Mesendoderm (in vitro differentiated cells): Measurements from ENCODE around the gene MAPRE2.

Experiments used
- DNase-seq: peaks from one replicate; pipeline ENCODE4 v3.0.0; 2013
- H2AK5ac ChIP-seq: 2 replicates; pipeline ENCODE4 v1.6.1; 2013; ENCODE audit warnings: low read length, inconsistent platforms
- H2BK120ac ChIP-seq: 2 replicates; pipeline ENCODE4 v1.6.1; 2013; ENCODE audit warnings: low read depth, mild to moderate bottlenecking, low read length, moderate library complexity, mixed read lengths
- H2BK15ac ChIP-seq: replicated peaks from 2 replicates; pipeline ENCODE4 v1.6.1; 2013; ENCODE audit warnings: low read depth, mild to moderate bottlenecking, moderate library complexity
- H2BK5ac ChIP-seq: 2 replicates; pipeline ENCODE4 v1.6.1; 2013; ENCODE audit warnings: low read length, inconsistent platforms
- H3K18ac ChIP-seq: 2 replicates; pipeline ENCODE4 v1.6.1; 2013; ENCODE audit warnings: mild to moderate bottlenecking, low read length, mixed read lengths
- H3K23ac ChIP-seq: one replicate; pipeline ENCODE4 v1.6.1; 2013; ENCODE audit warnings: low read length
- H3K27ac ChIP-seq: 2 replicates; pipeline ENCODE4 v1.5.1; 2013; ENCODE audit warnings: low read depth, mild to moderate bottlenecking, inconsistent platforms, low read length, moderate library complexity
- H3K27me3 ChIP-seq: 2 replicates; pipeline ENCODE4 v1.6.1; 2013; ENCODE audit warnings: low read length, control low read depth, mild to moderate bottlenecking, inconsistent platforms; ENCODE audit not compliant: insufficient read depth, poor library complexity
- H3K36me3 ChIP-seq: 2 replicates; pipeline ENCODE4 v1.6.1; 2013; ENCODE audit warnings: low read length, inconsistent platforms; ENCODE audit not compliant: control insufficient read depth, insufficient read depth
- H3K4ac ChIP-seq: one replicate; pipeline ENCODE4 v1.6.1; 2013; ENCODE audit warnings: low read depth, mild to moderate bottlenecking, low read length, moderate library complexity
- H3K4me1 ChIP-seq: 2 replicates; pipeline ENCODE4 v1.6.1; 2013; ENCODE audit warnings: low read depth, low read length, inconsistent platforms; ENCODE audit not compliant: control insufficient read depth
- H3K4me2 ChIP-seq: 2 replicates; pipeline ENCODE4 v1.6.1; 2013; ENCODE audit warnings: low read length
- H3K4me3 ChIP-seq: 2 replicates; pipeline ENCODE4 v1.5.1; 2013; ENCODE audit warnings: mild to moderate bottlenecking, low read length
- H3K56ac ChIP-seq: one replicate; pipeline ENCODE4 v1.6.1; 2013; ENCODE audit warnings: low read length
- H3K79me1 ChIP-seq: 2 replicates; pipeline ENCODE4 v1.6.1; 2013; ENCODE audit warnings: low read length, inconsistent platforms
- H3K79me2 ChIP-seq: 2 replicates; pipeline ENCODE4 v1.6.1; 2013; ENCODE audit warnings: mild to moderate bottlenecking, low read length; ENCODE audit not compliant: control insufficient read depth, insufficient read depth
- H3K9ac ChIP-seq: 2 replicates; pipeline ENCODE4 v1.6.1; 2013; ENCODE audit warnings: low read length, inconsistent platforms
- H4K5ac ChIP-seq: one replicate; pipeline ENCODE4 v1.6.1; 2013; ENCODE audit warnings: low read length
- H4K8ac ChIP-seq: one replicate; pipeline ENCODE4 v1.6.1; 2013; ENCODE audit warnings: low read depth, mild to moderate bottlenecking, control low read depth, low read length, moderate library complexity
- WGBS: extraction: QIAGEN DNeasy Blood & Tissue Kit; methylation state at CpG from one replicate; pipeline ENCODE4 v1.1.7; 2013; ENCODE audit warnings: low lambda C conversion rate, missing lambda C conversion rate; ENCODE audit not compliant: insufficient coverage; ENCODE audit errors: extremely low coverage; 5-methylcytosine and 5-hydroxymethylcytosine counted together

The MAPRE2 gene

GRCh38 chr18:35089382-35089781, 48.2 kb downstream of the MAPRE2 start:
- H2AK5ac ChIP-seq: no peak overlapping the region
- no peak for DNase-seq
- H3K9ac ChIP-seq: no peak overlapping the region
- no peak overlapping the region for H3K4me3 ChIP-seq
- H3K79me2 ChIP-seq: no peaks in the 10 kb centered on the region
- no peaks in the 10 kb centered on the region for H3K4me1 ChIP-seq
- H3K4me2 ChIP-seq: no peak overlapping the region
- WGBS: no CpG with 5 or more reads among the region's 1 CpG
- H3K4ac ChIP-seq: no peak overlapping the region
- no peak overlapping the region for H2BK5ac ChIP-seq
- H3K56ac ChIP-seq: no peak overlapping the region
- no peak overlapping the region for H3K18ac ChIP-seq
- no peak overlapping the region for H4K5ac ChIP-seq
- no peak overlapping the region for H3K27ac ChIP-seq
- H3K79me1 ChIP-seq: no peaks in the 10 kb centered on the region
- H4K8ac ChIP-seq: no peak overlapping the region
- no peak overlapping the region for H3K23ac ChIP-seq
- H2BK120ac ChIP-seq: no peak overlapping the region
- H3K27me3 ChIP-seq: no peaks in the 10 kb centered on the region
- H3K36me3 ChIP-seq: no peaks in the 10 kb centered on the region
- H2BK15ac ChIP-seq: no peak overlapping the region

DNA sequence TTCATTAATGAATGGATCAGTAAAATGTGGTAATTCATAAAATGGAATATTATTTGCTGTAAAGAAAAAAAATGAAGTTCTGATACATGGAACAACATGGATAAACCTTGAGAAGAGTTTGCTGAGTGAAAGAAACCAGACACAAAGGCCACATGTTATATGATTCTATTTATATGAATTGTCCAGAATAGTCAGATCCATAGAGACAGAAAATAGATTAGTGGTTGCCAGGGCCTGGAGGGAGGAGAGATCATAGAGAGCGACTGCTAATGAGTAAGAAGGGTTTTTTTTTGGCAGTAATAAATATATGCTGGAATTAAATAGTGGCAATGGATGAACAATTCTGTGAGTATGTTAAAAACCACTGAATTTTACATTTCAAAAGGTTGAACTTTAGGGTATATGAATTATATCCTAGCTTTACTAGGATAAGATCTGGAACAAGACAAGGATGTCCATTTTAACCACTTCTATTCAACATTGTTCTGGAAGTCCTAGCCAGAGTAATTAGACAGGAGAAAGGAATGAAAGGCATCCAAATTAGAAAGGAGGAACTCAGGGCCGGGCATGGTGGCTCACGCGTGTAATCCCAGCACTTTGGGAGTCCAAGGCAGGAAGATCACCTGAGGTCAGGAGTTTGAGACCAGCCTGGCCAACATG, 48.8 kb downstream of the MAPRE2 start:
- no peaks in the 10 kb centered on the region for H3K36me3 ChIP-seq
- no CpG with 5 or more reads among the region's 4 CpGs for WGBS
- no peak overlapping the region for H2BK5ac ChIP-seq
- no peak overlapping the region for H3K4ac ChIP-seq
- no peak overlapping the region for H4K8ac ChIP-seq
- no peak overlapping the region for H4K5ac ChIP-seq
- H3K23ac ChIP-seq: no peak overlapping the region
- no peaks in the 10 kb centered on the region for H3K4me1 ChIP-seq
- H3K4me2 ChIP-seq: no peak overlapping the region
- no peaks in the 10 kb centered on the region for H3K27me3 ChIP-seq
- H2BK15ac ChIP-seq: no peak overlapping the region
- H3K79me2 ChIP-seq: no peaks in the 10 kb centered on the region
- H3K9ac ChIP-seq: no peak overlapping the region
- no peak overlapping the region for H3K18ac ChIP-seq
- no peak overlapping the region for H3K4me3 ChIP-seq
- peak; percentile 4 for DNase-seq
- H2AK5ac ChIP-seq: no peak overlapping the region
- no peak overlapping the region for H3K56ac ChIP-seq
- H2BK120ac ChIP-seq: no peak overlapping the region
- no peaks in the 10 kb centered on the region for H3K79me1 ChIP-seq
- no peak overlapping the region for H3K27ac ChIP-seq

DNA sequence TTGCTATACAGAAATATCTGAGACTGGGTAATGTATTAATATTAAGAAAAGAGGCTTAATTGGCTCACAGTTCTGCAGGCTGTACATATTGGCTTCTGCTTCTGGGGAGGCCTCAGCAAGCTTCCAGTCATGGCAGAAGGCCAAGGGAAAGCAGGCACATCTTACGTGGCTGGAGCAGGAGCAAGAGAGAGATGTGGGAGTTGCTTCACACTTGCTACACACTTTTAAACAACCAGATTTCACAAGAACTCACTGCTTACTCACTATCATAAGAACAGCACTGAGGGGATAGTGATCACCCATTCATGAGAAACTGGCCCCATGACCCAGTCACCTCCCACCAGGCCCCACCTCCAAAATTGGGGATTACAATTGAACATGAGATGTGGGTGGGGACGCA, 50.6 kb downstream of the MAPRE2 start:
- no peak overlapping the region for H2BK120ac ChIP-seq
- H3K18ac ChIP-seq: no peak overlapping the region
- H2AK5ac ChIP-seq: no peak overlapping the region
- H4K5ac ChIP-seq: no peak overlapping the region
- no peak for DNase-seq
- H3K79me2 ChIP-seq: no peaks in the 10 kb centered on the region
- no peak overlapping the region for H2BK5ac ChIP-seq
- H3K23ac ChIP-seq: no peak overlapping the region
- no peak overlapping the region for H3K27ac ChIP-seq
- H3K4me3 ChIP-seq: no peak overlapping the region
- no peaks in the 10 kb centered on the region for H3K36me3 ChIP-seq
- no peak overlapping the region for H3K4me2 ChIP-seq
- H3K4ac ChIP-seq: no peak overlapping the region
- H2BK15ac ChIP-seq: no peak overlapping the region
- H3K4me1 ChIP-seq: no peaks in the 10 kb centered on the region
- no peak overlapping the region for H4K8ac ChIP-seq
- WGBS: no CpG with 5 or more reads among the region's 2 CpGs
- no peaks in the 10 kb centered on the region for H3K79me1 ChIP-seq
- H3K56ac ChIP-seq: no peak overlapping the region
- no peak overlapping the region for H3K9ac ChIP-seq
- H3K27me3 ChIP-seq: no peaks in the 10 kb centered on the region

DNA sequence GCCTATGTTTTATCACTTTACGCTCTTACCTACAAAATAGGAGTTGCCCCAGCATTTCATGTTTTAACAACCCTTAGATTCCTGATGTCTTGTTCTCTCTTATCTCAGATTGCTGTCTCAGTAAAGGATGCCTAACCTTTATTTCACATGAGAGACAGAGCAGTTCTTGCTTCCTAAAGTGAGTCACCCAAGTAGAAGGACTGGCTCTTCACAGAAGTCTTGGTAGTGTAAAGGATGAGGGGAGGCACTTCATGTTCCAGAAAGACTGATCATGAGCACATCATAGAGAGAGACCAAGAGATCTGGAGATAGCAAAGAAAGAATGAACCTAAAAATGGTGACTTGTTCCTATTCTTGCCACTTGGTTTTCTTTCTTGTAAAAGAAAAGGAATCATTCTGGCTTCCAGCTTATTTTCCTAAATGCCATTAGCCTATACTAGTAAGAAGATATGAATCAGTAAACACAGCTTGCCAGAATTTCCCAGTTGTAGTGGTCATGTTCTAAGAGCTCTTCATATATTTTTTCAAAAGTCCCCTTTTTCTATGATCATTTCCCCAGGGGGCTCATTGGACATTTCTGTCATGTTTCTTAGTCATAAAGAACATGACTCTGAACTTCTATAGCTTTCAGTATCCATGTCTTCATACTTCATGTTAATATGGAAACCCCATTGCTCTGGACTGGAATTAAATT, 54.9 kb downstream of the MAPRE2 start:
- Histone ChIP-seq H3K4ac (no peak overlapping the region), H2AK5ac (no peak overlapping the region), H2BK5ac (no peak overlapping the region)

GRCh38 chr18:35096677-35097011, 55.4 kb downstream of the MAPRE2 start:
- Histone ChIP-seq H3K23ac (no peak overlapping the region), H2BK15ac (no peak overlapping the region), H3K79me2 (no peaks in the 10 kb centered on the region), H4K5ac (no peak overlapping the region), H2AK5ac (no peak overlapping the region), H3K4me3 (no peak overlapping the region), H3K9ac (no peak overlapping the region), H3K18ac (no peak overlapping the region), H3K4ac (no peak overlapping the region), H3K4me1 (no peaks in the 10 kb centered on the region), H4K8ac (no peak overlapping the region), H3K36me3 (no peaks in the 10 kb centered on the region), H2BK120ac (no peak overlapping the region), H3K4me2 (no peak overlapping the region), H3K56ac (no peak overlapping the region), H3K79me1 (no peaks in the 10 kb centered on the region), H2BK5ac (no peak overlapping the region), H3K27me3 (no peaks in the 10 kb centered on the region), H3K27ac (no peak overlapping the region)
- DNase-seq: no peak

More for the DNA sequence above, 54.9 kb downstream of the MAPRE2 start:
- WGBS: no CpG with 5 or more reads among the region's 1 CpG
- no peak overlapping the region for H4K8ac ChIP-seq
- no peak overlapping the region for H3K27ac ChIP-seq
- H3K9ac ChIP-seq: no peak overlapping the region
- no peaks in the 10 kb centered on the region for H3K27me3 ChIP-seq
- H3K4me3 ChIP-seq: no peak overlapping the region
- H3K18ac ChIP-seq: no peak overlapping the region
- H3K36me3 ChIP-seq: no peaks in the 10 kb centered on the region
- H4K5ac ChIP-seq: no peak overlapping the region
- H3K23ac ChIP-seq: no peak overlapping the region
- H3K56ac ChIP-seq: no peak overlapping the region
- H2BK120ac ChIP-seq: no peak overlapping the region
- no peak for DNase-seq
- H3K4me1 ChIP-seq: no peaks in the 10 kb centered on the region
- no peaks in the 10 kb centered on the region for H3K79me2 ChIP-seq
- no peak overlapping the region for H3K4me2 ChIP-seq
- H3K79me1 ChIP-seq: no peaks in the 10 kb centered on the region
- no peak overlapping the region for H2BK15ac ChIP-seq

GRCh38 chr18:35097195-35097594, 56.0 kb downstream of the MAPRE2 start:
- H3K4me1 ChIP-seq: no peaks in the 10 kb centered on the region
- no peak overlapping the region for H3K4me2 ChIP-seq

More at GRCh38 chr18:35097195-35097594, 56.0 kb downstream of the MAPRE2 start:
- H2BK15ac ChIP-seq: no peak overlapping the region
- H2BK120ac ChIP-seq: no peak overlapping the region
- no peak overlapping the region for H2BK5ac ChIP-seq
- no peaks in the 10 kb centered on the region for H3K79me1 ChIP-seq
- H3K27me3 ChIP-seq: no peaks in the 10 kb centered on the region
- H3K27ac ChIP-seq: no peak overlapping the region
- H3K18ac ChIP-seq: no peak overlapping the region
- H3K4ac ChIP-seq: no peak overlapping the region
- H4K8ac ChIP-seq: no peak overlapping the region
- H3K9ac ChIP-seq: no peak overlapping the region
- H2AK5ac ChIP-seq: no peak overlapping the region
- no peak overlapping the region for H3K56ac ChIP-seq
- no peaks in the 10 kb centered on the region for H3K79me2 ChIP-seq
- H4K5ac ChIP-seq: no peak overlapping the region
- no peak for DNase-seq
- H3K4me3 ChIP-seq: no peak overlapping the region
- H3K36me3 ChIP-seq: no peaks in the 10 kb centered on the region
- H3K23ac ChIP-seq: no peak overlapping the region
- no CpG with 5 or more reads among the region's 5 CpGs for WGBS
